Cardiac fibroblast (primary cell): ENCODE data around the gene SLC25A25.
A peak's percentile ranks its signal among the peaks of the same experiment; 100 is the strongest.

Experiments
- DNase-seq, 2 donors: peaks; one replicate each; pipeline versions ENCODE4 v3.0.0 to v3.0.0-alpha.2; 2010; ENCODE audit warnings: low read depth in 2 of 2
- H3K4me3 ChIP-seq, 2 donors: replicated peaks in 1 of 2; 1 replicate in 1 of 2; 2 replicates in 1 of 2; pipeline ENCODE4 v1.5.1; 2011; ENCODE audit warnings: low read depth in 2 of 2, low read length in 2 of 2, mild to moderate bottlenecking in 2 of 2, moderate library complexity in 1 of 2
- CTCF ChIP-seq: IDR thresholded peaks from one replicate; pipeline ENCODE4 v1.5.1; 2011; ENCODE audit warnings: low read depth, mild to moderate bottlenecking, low read length, inconsistent platforms

The SLC25A25 gene

GRCh38 chr9:128097543-128098296 is 29.7 kb downstream of the SLC25A25 start:
- DNase-seq: no peak
- peak overlapping the region in 1 of 2 donors; percentile 60 for H3K4me3 ChIP-seq
- TF ChIP-seq CTCF: no peak

- DNase-seq: peak; percentile 96 to 99
- H3K4me3 ChIP-seq: peak overlapping the region; percentile 60 to 62
These were observed 30.5 kb downstream of the SLC25A25 start for GRCh38 chr9:128098297-128099230.

GRCh38 chr9:128099231-128099931 is 31.3 kb downstream of the SLC25A25 start:
- DNase-seq: peak; percentile 47 to 57
- no peak for TF ChIP-seq CTCF
- H3K4me3 ChIP-seq: peak overlapping the region; percentile 60 to 62

More at GRCh38 chr9:128098297-128099230, 30.5 kb downstream of the SLC25A25 start:
- TF ChIP-seq CTCF: no peak

- peak overlapping the region; percentile 60 to 62 for H3K4me3 ChIP-seq
- peak; percentile 37 to 41 for DNase-seq
- no peak for TF ChIP-seq CTCF
These were observed 32.0 kb downstream of the SLC25A25 start for GRCh38 chr9:128099932-128100491.

GRCh38 chr9:128100581-128100980 is 32.5 kb downstream of the SLC25A25 start:
- TF ChIP-seq CTCF: no peak
- no peak overlapping the region for H3K4me3 ChIP-seq
- DNase-seq: no peak

- H3K4me3 ChIP-seq: no peak overlapping the region
- DNase-seq: no peak
- TF ChIP-seq CTCF: no peak
These were observed 33.2 kb downstream of the SLC25A25 start for GRCh38 chr9:128101231-128101661.
